Suprapubic skin (tissue), 4 donors: ENCODE measurements around the gene RPL19. TPM values are rescaled to one million over a fixed set of nuclear protein-coding genes. Genes with fewer than 3 reads are reported as not detected.

Experiments
- DNase-seq, 2 donors: peaks; one replicate each; pipeline ENCODE4 v3.0.0-alpha.2; 2019; ENCODE audit warnings: low spot score in 2 of 2
- H3K27ac ChIP-seq: fragments of 200-600 bp; sonication (generic); one replicate; pipeline ENCODE4 v1.5.1; 2019
- H3K27me3 ChIP-seq: fragments of 200-600 bp; sonication (generic); one replicate; pipeline ENCODE4 v1.5.1; 2019
- H3K36me3 ChIP-seq: fragments of 200-600 bp; sonication (generic); one replicate; pipeline ENCODE4 v1.5.1; 2019
- H3K4me1 ChIP-seq: fragments of 200-600 bp; sonication (generic); one replicate; pipeline ENCODE4 v1.5.1; 2019
- H3K4me3 ChIP-seq: fragments of 200-600 bp; sonication (generic); one replicate; pipeline ENCODE4 v1.5.1; 2019; ENCODE audit warnings: mild to moderate bottlenecking
- H3K9me3 ChIP-seq: fragments of 200-600 bp; sonication (generic); one replicate; pipeline ENCODE4 v1.5.1; 2019
- EP300 ChIP-seq: sonication (generic); formaldehyde crosslinking; IDR thresholded peaks from one replicate; pipeline ENCODE4 v1.6.1; 2017; ENCODE audit warnings: antibody characterized with exemption
- POLR2A ChIP-seq, 2 donors: fragments of 450-650 bp; IDR thresholded peaks; one replicate each; pipeline ENCODE4 v1.6.1; 2017; ENCODE audit warnings: antibody characterized with exemption in 2 of 2, mild to moderate bottlenecking in 2 of 2, moderate library complexity in 2 of 2
- POLR2AphosphoS5 ChIP-seq, 3 donors: sonication (generic); formaldehyde crosslinking; IDR thresholded peaks; one replicate each; pipeline ENCODE4 v1.6.1; 2017; ENCODE audit warnings: antibody characterized with exemption in 3 of 3
- WGBS: methylation state at CpG from one replicate; pipeline ENCODE4 v1.1.5; 2018; 5-methylcytosine and 5-hydroxymethylcytosine counted together
- total RNA-seq, 4 donors: library from RNA; depleted of rRNA; stranded (reverse); fragments of >200 nt; gene quantifications; one replicate each; pipeline ENCODE4 v1.1.0, GENCODE V29; 2016
- TF ChIP-seq, protein P1 (sequence below), 2 donors: fragments of 200-600 bp in 1 of 2; fragments of 450-650 bp in 1 of 2; sonication (generic) in 1 of 2; IDR thresholded peaks; one replicate each; pipeline ENCODE4 v1.5.1; 2016 to 2019; ENCODE audit warnings: antibody characterized with exemption in 2 of 2, mild to moderate bottlenecking in 1 of 2, moderate library complexity in 1 of 2

RPL19 gene
- total RNA-seq, 4 donors from 2014 or later, result 2,327 to 3,514 (median 3,192) TPM

- Histone ChIP-seq H3K4me1 (peaks cover 41% of the 10 kb centered on the region), H3K4me3 (no peak overlapping the region), H3K27ac (no peak overlapping the region), H3K9me3 (no peaks in the 10 kb centered on the region), H3K27me3 (peaks cover 30% of the 10 kb centered on the region), H3K36me3 (no peaks in the 10 kb centered on the region)
- WGBS, result 63% methylated on average over 7 of the region's 7 CpGs
- DNase-seq, result no peak
- TF ChIP-seq EP300 (no peak), POLR2A (IDR thresholded peaks at IDR 0.05) (no peak), POLR2AphosphoS5 (IDR thresholded peaks at IDR 0.05) (no peak)
- TF ChIP-seq, protein P1, sequence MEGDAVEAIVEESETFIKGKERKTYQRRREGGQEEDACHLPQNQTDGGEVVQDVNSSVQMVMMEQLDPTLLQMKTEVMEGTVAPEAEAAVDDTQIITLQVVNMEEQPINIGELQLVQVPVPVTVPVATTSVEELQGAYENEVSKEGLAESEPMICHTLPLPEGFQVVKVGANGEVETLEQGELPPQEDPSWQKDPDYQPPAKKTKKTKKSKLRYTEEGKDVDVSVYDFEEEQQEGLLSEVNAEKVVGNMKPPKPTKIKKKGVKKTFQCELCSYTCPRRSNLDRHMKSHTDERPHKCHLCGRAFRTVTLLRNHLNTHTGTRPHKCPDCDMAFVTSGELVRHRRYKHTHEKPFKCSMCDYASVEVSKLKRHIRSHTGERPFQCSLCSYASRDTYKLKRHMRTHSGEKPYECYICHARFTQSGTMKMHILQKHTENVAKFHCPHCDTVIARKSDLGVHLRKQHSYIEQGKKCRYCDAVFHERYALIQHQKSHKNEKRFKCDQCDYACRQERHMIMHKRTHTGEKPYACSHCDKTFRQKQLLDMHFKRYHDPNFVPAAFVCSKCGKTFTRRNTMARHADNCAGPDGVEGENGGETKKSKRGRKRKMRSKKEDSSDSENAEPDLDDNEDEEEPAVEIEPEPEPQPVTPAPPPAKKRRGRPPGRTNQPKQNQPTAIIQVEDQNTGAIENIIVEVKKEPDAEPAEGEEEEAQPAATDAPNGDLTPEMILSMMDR (IDR thresholded peaks at IDR 0.05), result no peak
Observed at GRCh38 chr17:39222151-39222550, 22.1 kb downstream of the RPL19 start.

DNA sequence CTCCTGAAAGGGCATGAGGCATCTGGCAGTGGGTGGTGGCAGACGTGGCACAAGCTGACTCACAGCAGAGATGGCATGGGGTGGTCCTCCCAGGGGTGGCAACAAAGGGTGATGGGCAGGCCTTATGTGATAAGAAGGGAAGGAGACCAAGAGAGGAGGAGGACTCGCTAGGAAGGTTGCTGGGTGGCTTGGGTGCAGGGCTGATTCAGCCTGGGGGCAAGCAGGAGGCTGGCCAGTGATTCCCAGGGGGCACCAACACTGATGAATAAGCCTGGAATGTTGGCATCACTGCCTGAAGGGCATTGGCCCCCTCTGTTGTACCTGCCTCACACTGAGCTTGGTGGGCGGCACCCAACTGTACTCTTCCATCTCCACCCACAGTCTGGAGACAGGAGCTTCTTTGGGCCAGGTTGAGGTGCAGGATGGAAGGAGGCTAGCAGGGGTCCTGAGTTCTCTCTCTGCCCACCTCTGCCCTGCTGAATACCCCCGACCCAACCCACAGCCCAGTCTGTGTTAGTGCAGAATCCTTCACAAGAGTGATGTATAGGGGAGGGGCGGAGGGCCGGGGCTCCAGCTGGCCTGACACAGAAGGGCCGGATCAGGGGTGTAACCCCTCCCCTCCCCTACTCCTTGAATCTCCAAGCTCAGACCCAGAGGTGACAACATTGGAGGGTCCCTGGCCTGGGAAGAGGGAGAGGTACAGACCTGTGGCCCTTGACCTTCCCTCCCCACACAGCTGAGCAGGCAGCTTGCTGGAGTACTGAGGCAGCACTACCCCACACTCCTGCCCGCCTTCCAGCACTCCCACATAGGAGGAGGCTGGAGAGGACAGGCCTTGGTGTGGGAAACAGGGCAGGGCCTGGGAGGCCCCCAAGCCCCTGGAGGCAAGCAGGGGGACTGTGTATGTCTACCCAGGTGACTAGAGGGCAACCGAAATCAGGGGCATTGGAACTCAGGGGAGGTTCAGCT is 23.1 kb downstream of the RPL19 start:
- H3K36me3 ChIP-seq, result no peaks in the 10 kb centered on the region
- 74% methylated on average over 7 of the region's 9 CpGs for WGBS
- H3K4me3 ChIP-seq, result peak overlapping the region; percentile 53
- H3K4me1 ChIP-seq, result peaks cover 37% of the 10 kb centered on the region
- peaks cover 24% of the 10 kb centered on the region for H3K27me3 ChIP-seq
- no peaks in the 10 kb centered on the region for H3K9me3 ChIP-seq
- DNase-seq, result no peak
- TF ChIP-seq POLR2AphosphoS5 (IDR thresholded peaks at IDR 0.05), result no peak
- no peak for TF ChIP-seq EP300
- TF ChIP-seq, protein P1 (IDR thresholded peaks at IDR 0.05), result no peak
- no peak for TF ChIP-seq POLR2A (IDR thresholded peaks at IDR 0.05)
- H3K27ac ChIP-seq, result peak overlapping the region; percentile 24

DNA sequence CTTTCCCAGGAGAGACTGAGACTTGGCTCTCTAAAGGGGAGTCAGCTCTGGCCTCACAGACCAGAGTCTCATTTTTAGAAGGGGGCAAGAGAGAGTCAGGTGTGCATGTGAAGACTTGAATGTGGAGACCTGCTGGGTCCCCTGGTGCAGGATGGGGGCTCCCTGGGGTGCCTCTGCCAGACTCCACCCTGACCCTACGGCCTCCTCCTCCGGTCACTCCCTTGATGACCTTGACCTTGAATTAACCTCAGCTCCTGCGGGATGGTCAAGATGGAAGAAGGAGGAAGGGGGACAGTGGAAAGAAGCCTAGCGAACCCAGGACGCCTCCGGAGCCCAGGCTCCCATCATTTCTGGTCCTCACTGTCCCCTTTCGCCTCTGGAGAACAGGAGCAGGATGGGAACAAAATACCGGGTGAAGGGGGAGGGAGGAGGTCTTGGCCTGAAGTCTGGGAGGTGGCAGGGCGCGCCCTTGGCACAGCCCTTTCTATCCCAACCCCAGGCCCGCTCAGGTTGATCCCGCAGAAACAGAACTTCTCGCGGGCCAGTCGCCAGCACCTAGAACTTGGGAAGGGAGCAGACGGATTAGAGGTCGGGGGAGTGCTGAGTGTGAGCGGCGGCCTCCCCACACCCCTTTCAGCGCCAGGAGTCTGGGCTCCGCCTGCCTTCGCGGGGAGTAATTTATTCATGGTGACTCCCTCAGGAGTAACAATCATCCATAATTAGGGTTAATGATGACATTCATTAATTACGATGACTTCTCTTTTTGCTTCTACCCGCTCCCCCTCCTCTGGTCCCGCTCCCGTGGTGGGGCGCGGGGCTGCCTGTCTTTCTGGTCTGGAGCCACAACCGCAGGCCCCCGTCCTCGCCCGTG is 24.1 kb downstream of the RPL19 start:
- no peak for DNase-seq
- 24% methylated on average over 17 of the region's 33 CpGs for WGBS
- Histone ChIP-seq H3K9me3 (no peaks in the 10 kb centered on the region), H3K4me3 (peak overlapping the region; percentile 53), H3K36me3 (no peaks in the 10 kb centered on the region), H3K27ac (peak overlapping the region; percentile 24), H3K4me1 (peaks cover 33% of the 10 kb centered on the region), H3K27me3 (peaks cover 24% of the 10 kb centered on the region)
- TF ChIP-seq POLR2A (IDR thresholded peaks at IDR 0.05) (no peak), POLR2AphosphoS5 (IDR thresholded peaks at IDR 0.05) (no peak), EP300 (no peak)
- TF ChIP-seq, protein P1 (IDR thresholded peaks at IDR 0.05), result no peak

GRCh38 chr17:39224778-39225307 is 24.8 kb downstream of the RPL19 start:
- Histone ChIP-seq H3K27ac (peak overlapping the region; percentile 24), H3K36me3 (no peaks in the 10 kb centered on the region), H3K9me3 (no peaks in the 10 kb centered on the region), H3K27me3 (peaks cover 24% of the 10 kb centered on the region), H3K4me3 (peak overlapping the region; percentile 53), H3K4me1 (peaks cover 30% of the 10 kb centered on the region)
- TF ChIP-seq, protein P1 (IDR thresholded peaks at IDR 0.05), result no peak
- no peak for TF ChIP-seq EP300
- no peak for TF ChIP-seq POLR2A (IDR thresholded peaks at IDR 0.05)
- TF ChIP-seq POLR2AphosphoS5 (IDR thresholded peaks at IDR 0.05), result no peak
- no peak for DNase-seq
- WGBS, result 2% methylated on average over 11 of the region's 68 CpGs
